NCI-H1930 (cell line): ENCODE data around the gene ARSA.
A peak's percentile ranks its signal among the peaks of the same experiment; 100 is the strongest.

Experiments
- DNase-seq, 2 experiments: peaks; one replicate each; lab custom pipeline; 2025; lab: John Stamatoyannopoulos, UW

Gene ARSA

GRCh38 chr22:50604256-50605001, 23.5 kb downstream of the ARSA start:
- DNase-seq, result no peak

GRCh38 chr22:50603511-50604255, 24.3 kb downstream of the ARSA start:
- DNase-seq, result no peak

- no peak for DNase-seq
Measured at GRCh38 chr22:50602338-50602700, 25.6 kb downstream of the ARSA start.

DNA sequence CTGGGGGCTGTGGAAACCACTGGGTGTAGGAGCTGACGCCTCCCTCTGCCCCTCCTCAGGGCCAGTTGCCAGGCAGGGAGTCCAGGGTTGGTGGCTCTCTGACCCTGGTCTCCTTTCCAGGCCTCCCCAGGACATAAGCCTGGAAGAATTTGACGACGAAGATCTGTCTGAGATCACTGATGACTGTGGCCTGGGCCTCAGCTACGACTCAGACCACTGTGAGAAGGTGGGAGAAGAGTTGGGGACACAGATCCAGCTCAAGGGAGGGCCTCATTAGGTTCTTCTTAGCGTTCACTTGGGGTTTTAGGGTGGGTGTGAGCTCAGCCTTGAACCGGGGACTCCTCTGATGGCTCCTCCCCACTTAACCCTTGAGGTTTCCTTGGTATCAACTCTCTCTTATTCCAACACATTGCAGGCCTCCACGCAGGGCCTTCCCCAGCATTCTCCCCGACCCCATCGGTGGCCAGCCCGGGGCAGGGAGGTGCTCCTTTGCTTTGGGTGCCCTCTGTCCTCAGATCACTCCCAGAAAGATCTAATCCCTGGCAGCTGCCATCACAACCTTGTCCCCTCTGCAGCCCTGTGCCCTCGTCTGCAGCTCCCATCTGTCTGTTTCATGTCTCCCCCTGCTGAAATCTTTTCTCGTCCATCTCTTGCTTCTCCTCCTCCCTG, 26.1 kb downstream of the ARSA start:
- no peak for DNase-seq

- no peak for DNase-seq
Measured at GRCh38 chr22:50600967-50601668, 26.8 kb downstream of the ARSA start.

- DNase-seq, result peak; percentile 41 to 63
Measured at GRCh38 chr22:50600538-50600937, 27.4 kb downstream of the ARSA start, which contains the start of gene MAPK8IP2. Gene MAPK8IP2 (plus strand): TSS chr22:50600793. CDS start chr22:50600819, 26 bp downstream.

DNA sequence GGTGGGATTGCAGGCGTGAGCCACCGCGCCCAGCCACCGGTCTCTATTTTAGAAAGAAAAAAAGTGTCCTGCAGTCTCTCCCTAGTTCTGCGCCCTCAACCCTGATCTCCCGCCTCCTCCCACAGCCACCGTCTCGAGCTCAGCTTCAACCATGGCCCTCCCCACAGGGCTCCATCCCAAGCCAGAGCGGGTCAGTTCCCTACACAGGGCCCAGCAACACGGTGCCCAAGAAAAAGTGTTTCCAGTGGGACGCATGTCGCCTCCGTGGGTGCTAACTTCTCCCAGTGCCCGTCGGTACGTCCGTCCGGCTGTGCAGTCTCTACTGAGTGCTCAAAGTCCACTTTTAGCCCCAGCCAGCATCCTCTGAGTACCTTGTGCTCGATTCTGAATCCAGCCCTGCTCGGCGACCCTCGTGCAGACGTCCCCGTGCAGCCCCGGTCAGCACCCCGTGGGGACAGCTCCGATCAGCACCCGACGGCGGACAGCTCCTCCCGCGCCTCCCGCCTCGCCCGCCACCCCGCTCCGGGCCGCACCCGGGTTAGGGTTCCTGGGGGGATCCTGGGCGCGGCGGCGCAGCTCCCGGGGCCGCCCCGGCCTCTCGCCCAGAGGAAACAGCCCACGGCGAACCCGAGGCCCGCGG, 28.0 kb downstream of the ARSA start:
- DNase-seq, result no peak

DNA sequence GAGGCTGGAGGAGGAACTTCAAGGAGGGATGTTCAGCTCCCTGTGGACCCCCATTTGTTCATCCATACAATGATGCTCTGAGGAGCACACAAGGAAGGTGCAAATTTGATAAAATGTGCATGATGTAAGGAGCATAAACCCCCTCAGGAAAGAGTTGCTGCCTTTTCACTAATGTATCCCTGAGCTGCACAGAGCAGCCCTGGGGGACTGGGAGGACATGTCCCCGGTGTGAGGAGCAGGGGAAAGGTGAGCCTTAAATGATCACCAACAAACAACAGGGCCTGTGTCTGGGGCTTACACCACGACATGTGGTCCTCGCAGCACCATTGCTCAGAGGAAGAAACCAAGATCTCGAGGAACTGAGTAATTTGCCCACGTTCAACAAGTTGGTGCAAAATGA, 30.9 kb downstream of the ARSA start:
- no peak for DNase-seq

DNA sequence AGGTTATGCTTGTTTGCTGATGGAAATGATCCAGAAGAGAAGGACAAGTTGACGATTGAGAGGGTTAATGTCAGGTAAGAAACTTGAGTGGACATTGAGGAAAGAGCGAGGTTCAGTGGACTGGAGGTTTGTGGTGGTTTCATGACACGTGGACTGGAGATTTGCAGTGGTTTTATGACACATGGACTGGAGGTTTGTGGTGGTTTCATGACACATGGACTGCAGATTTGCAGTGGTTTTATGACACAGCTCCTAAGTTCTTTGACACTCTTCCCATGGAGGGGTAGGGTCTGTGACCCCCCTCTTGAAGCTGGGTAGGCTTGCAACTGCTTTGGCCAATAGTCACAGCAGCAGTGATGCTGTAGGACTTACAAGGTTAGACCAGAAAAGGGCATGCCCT, 32.8 kb downstream of the ARSA start:
- DNase-seq, result no peak

GRCh38 chr22:50587407-50587806, 40.5 kb downstream of the ARSA start:
- DNase-seq, result no peak

DNA sequence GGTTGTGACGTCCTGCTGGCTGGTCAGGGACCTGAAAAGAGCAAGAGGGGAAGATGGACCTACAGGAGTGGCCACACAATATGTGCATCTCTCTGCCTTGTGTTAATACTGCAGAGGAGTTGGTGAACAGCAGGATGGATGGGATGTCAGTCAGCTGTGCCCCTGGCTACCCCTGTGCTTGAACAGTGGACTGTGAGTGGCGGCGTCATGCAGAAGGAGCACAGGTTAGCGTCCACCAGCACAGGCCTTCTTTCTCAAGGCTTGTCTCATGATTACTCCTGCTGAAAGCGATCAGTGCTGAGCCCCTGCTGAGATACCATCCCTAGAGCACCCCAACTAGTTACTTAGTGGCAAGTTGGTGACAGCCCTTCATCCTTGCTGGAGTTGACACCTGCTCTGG, 41.5 kb downstream of the ARSA start:
- DNase-seq, result no peak

DNA sequence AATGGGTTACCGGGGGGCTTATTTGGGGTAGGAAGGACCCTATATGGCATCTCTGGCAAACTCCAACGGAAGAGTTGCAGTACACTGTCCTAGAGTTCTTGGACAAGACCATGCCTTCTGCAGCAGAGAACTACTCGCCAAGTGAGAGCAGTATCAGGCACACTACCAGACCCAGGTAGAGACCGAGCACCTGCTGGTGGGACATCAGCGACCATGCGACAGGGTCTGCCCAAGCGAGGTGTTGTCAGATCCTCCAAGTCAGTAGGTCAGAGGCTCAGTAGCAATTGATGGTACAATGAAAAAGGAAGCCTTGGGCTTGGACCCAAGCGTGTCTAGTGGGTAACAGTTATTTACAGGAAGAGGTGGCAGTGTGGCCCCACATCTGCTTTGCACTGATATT, 42.2 kb downstream of the ARSA start:
- DNase-seq, result no peak

DNA sequence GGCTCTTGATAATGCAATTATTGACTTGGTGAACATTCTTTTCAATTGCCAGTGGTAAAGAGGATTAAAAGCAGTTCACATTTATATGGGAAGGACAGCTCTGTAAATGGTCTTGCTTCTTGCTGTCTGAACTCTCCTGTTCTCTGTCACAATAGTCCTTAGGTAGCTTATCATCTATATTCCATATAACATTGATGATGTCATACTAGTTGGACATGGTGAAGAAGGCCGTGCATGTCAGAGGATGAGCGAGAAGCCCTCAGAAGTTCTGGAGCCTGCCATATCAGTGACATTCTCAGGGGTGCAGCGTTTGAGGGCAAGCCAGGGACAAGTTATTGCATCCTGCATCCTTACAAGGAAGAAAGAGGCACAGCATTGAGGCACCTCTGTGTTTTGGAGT, 42.7 kb downstream of the ARSA start:
- no peak for DNase-seq

DNA sequence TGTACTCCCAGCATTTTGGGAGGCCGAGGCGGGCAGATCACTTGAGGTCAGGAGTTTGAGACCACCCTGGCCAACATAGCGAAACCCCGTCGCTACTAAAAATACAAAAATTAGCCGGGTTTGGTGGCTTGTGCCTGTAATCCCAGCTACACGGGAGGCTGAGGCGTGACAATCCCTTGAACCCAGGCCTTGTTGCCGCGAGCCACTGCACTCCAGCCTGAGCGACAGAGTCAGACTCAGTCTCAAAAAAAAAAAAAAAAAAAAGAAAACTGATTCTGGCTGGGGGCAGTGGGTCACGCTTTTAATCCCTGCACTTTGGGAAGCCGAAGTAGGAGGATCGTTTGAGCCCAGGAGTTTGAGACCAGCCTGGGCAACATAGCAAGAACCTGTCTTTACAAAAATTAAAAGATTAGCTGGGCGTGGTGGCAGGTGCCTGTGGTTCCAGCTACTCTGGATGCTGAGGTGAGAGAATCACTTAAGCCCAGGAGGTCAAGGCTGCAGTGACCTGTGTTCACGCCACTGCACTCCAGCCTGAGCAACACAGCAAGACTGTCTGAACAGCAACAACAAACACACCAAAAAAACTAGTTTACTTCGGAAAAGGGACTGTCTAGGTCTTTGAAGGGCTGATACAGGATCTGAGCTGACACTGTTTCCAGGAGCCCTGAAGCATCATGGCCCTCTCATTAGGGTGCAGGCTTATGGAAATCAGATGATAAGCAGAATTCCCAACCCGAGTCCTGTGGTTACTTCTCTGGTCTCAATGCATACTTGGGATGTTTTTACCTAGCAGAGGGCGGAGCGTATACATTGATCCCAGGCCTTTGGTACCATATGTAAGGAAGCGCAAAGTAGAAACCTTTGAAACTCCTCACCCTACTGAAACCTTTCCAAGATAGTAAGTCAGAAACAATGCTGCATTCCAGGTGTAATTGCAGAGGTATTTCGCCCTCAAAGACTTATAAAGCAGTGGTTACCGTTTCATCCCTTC, 43.6 kb downstream of the ARSA start:
- no peak for DNase-seq

- no peak for DNase-seq
Measured at GRCh38 chr22:50583294-50583861, 44.6 kb downstream of the ARSA start.

DNA sequence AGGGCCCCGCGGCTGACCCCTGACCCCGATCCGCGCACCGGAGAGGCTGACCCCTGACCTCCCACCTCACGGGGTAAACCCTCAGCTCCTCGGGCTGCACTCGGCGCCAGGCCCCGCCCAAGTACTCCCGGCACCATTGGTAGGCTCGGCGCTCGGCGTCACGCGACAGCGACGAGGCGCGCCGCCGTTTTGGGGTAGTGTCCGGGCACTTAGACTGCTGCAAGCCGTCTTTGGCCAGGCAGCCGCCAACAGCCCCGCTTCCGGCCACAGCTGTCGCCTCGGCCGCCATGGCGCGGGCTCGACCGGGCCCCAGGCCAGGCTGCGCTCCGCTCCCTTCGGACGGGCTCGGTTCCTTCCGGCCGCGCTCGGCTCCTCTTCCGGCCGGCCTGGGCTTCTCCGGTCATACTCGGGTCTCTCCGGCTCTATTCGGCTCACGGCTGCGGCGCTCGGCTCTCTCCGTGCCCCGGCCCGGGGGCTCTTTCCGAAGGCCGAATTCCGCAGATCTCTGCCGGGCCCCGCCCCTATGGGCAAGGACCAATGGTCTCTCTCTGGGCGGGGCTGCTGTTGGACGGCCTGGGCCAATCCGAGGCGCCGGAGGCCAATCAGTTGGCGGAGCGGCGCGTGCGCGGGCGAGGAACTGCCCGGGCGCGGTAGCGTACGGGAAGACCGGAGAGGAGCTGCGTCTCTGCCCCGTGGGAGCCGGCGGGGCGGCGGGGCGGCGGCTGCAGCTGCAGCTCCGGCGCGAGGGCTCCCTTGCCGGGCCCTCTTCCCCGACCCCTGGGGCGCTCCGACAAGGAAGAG, 45.3 kb downstream of the ARSA start, which contains the start of gene CHKB:
Gene CHKB, minus strand, starts transcription at position 357 of the 801 bp plus-strand sequence. Its CDS starts 68 bp downstream, at position 289.
- peak; percentile 97 to 98 for DNase-seq

- no peak for DNase-seq
Measured at GRCh38 chr22:50581950-50582492, 45.9 kb downstream of the ARSA start.

- no peak for DNase-seq
Measured at GRCh38 chr22:50581031-50581949, 46.7 kb downstream of the ARSA start.
